Stimulated activated memory B cell treated with anti-CD40 and anti-IgM and Interleukin-4, amounts not matched to agents 10 μg/mL and 1 μg/mL and 100 μg/mL, for 72 hours (primary cell): ENCODE results near the gene POMT2.
"Not testable (repeated sequence)": the region's sequence is repeated elsewhere in the genome, so short reads cannot be mapped to it uniquely, and the experiment has no call there.

Experiments used
- ATAC-seq: fragments of 150-1000 bp; cut with Tn5 transposase; 2 replicates; pipeline ENCODE4 v1.10.0; 2021
- H3K27ac Mint-ChIP-seq: one replicate; pipeline ENCODE4 v1.8.0; 2022; ENCODE audit warnings: mild to moderate bottlenecking, mixed read lengths
- H3K27me3 Mint-ChIP-seq: one replicate; pipeline ENCODE4 v1.8.0; 2022; ENCODE audit warnings: mixed read lengths
- H3K36me3 Mint-ChIP-seq: one replicate; pipeline ENCODE4 v1.8.0; 2022; ENCODE audit warnings: mixed read lengths
- H3K4me1 Mint-ChIP-seq: one replicate; pipeline ENCODE4 v1.8.0; 2022; ENCODE audit warnings: mixed read lengths
- H3K4me3 Mint-ChIP-seq: one replicate; pipeline ENCODE4 v1.8.0; 2022; ENCODE audit warnings: mild to moderate bottlenecking, moderate library complexity, mixed read lengths
- H3K9me3 Mint-ChIP-seq: one replicate; pipeline ENCODE4 v1.8.0; 2022; ENCODE audit warnings: mixed read lengths

Gene POMT2

GRCh38 chr14:77337880-77338279 lies 17.2 kb upstream of the POMT2 start:
- Mint-ChIP-seq H3K27me3 (no peaks in the 10 kb centered on the region), H3K9me3 (no peaks in the 10 kb centered on the region), H3K4me1 (no peaks in the 10 kb centered on the region), H3K27ac (no peak overlapping the region), H3K36me3 (peaks cover 32% of the 10 kb centered on the region), H3K4me3 (no peak overlapping the region)
- ATAC-seq, result no peak

DNA sequence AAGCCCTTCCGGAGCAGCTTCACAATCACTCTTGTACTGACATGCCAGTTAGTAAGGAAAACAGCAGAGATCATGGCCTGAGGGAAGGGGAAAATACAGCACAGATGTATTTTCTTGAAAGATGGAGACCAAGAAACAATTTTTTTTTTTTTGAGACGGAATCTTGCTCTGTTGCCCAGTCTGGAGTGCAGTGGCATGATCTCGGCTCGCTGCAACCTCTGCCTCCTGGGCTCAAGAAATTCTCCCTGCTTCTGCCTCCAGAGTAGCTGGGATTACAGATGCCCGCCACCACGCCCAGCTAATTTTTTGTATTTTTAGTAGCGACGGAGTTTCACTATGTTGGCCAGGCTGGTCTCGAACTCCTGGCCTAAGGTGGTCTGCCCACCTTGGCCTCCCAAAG lies 16.6 kb upstream of the POMT2 start:
- ATAC-seq, H3K4me3 Mint-ChIP-seq, H3K27ac Mint-ChIP-seq, H3K4me1 Mint-ChIP-seq, H3K9me3 Mint-ChIP-seq, H3K27me3 Mint-ChIP-seq: not testable (repeated sequence)
- peaks cover 26% of the 10 kb centered on the region for H3K36me3 Mint-ChIP-seq

- Mint-ChIP-seq H3K4me3 (no peak overlapping the region), H3K27ac (no peak overlapping the region), H3K4me1 (no peaks in the 10 kb centered on the region), H3K9me3 (no peaks in the 10 kb centered on the region), H3K36me3 (peaks cover 11% of the 10 kb centered on the region), H3K27me3 (no peaks in the 10 kb centered on the region)
- ATAC-seq, result no peak
Measured at GRCh38 chr14:77335576-77335975, 14.9 kb upstream of the POMT2 start.

DNA sequence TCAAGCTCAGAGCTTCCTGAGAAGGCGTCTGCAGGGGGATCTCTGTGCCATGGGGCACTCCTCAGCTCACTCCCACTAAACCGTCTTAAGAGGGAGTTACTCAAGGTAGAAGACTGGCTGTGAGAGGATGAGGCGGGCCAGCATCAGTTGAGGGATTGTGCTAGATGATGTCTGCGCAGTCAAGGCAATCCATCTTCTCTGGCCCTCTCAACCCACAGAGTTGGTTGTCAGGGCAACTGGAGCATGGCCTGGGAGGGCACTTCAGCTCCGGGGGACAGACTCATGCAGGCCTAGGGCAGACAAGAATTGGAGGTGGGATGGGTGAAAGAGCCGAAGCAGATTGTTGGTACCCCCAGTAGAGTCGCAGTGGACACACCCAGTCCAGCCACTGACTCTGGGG lies 9.2 kb upstream of the POMT2 start:
- no peaks in the 10 kb centered on the region for H3K9me3 Mint-ChIP-seq
- no peaks in the 10 kb centered on the region for H3K36me3 Mint-ChIP-seq
- H3K27me3 Mint-ChIP-seq, result no peaks in the 10 kb centered on the region
- no peak for ATAC-seq
- H3K4me3 Mint-ChIP-seq, result no peak overlapping the region
- no peaks in the 10 kb centered on the region for H3K4me1 Mint-ChIP-seq
- H3K27ac Mint-ChIP-seq, result no peak overlapping the region

DNA sequence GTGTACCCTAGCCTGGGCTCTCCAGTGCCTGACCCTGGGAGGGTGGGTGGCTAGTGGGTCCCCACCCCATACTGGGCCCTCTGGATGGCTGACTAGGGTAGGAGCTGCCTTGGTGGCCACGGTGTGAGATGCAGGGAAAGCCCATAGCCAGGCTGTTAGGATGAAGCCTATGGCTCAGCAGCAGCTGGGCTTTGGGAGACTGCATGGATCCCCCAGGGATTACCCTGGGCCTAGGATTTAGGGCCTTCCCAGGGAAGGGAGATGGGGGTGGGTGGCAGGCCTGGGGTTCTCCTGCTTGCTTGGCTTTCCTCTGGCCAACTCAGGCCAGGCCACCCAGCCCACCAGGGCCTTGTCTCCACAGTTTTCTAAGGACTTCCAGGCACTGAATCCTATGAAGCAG lies 6.4 kb upstream of the POMT2 start:
- H3K4me3 Mint-ChIP-seq, result no peak overlapping the region
- no peak overlapping the region for H3K27ac Mint-ChIP-seq
- H3K27me3 Mint-ChIP-seq, result no peaks in the 10 kb centered on the region
- no peaks in the 10 kb centered on the region for H3K9me3 Mint-ChIP-seq
- H3K4me1 Mint-ChIP-seq, result peaks cover 8% of the 10 kb centered on the region
- no peaks in the 10 kb centered on the region for H3K36me3 Mint-ChIP-seq
- ATAC-seq, result peak; percentile 34

GRCh38 chr14:77325746-77326094 lies 5.0 kb upstream of the POMT2 start:
- Mint-ChIP-seq H3K9me3 (no peaks in the 10 kb centered on the region), H3K4me1 (peaks cover 14% of the 10 kb centered on the region)
- no peak for ATAC-seq

DNA sequence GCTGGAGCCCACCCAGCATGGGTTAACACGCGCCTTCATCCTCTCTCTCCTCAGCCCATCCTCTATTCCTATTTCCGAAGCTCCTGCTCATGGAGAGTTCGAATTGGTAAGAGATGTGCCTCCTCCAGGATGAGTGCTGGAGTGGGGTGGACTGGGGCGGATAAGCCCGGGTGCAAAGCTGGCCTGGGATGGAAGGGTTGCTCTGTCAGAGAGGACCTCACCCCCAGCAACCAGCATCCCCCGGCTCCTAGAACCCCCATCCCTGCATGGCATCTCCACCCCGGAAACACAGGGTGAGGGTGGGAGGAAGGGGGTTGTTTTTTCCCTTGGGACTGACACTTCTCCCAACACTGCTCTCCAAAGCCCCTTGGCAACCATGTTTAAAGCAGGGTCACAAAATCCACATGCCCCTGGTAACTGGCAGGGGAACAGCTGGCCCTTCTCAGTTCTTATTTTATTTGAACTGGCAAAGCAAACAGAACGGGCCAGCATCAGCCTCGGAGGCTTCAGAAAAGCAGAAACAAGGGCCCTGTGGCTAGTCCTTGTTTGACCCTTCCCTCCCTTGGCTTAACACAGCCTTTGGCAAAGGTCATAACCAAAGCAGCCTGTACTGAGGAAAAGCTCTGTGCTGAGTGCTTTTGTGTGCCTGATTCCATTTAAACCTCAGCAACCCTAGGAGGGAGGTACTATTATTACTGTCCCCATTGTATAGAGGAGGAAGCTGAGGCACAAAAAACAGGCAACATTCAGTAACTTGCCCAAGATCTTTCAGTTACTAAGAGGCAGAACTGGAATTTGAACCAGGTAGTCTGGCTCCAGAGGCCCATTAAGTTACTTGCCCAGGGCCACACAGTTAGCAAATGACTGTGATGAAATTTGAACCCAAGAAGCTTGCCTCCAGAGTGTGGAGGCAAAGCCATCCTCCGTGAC lies 4.4 kb upstream of the POMT2 start:
- Mint-ChIP-seq H3K27ac (no peak overlapping the region), H3K4me3 (no peak overlapping the region), H3K4me1 (peaks cover 17% of the 10 kb centered on the region), H3K36me3 (no peaks in the 10 kb centered on the region), H3K9me3 (no peaks in the 10 kb centered on the region), H3K27me3 (no peaks in the 10 kb centered on the region)
- ATAC-seq, result no peak

More at GRCh38 chr14:77325746-77326094, 5.0 kb upstream of the POMT2 start:
- Mint-ChIP-seq H3K27me3 (no peaks in the 10 kb centered on the region), H3K27ac (no peak overlapping the region), H3K36me3 (no peaks in the 10 kb centered on the region), H3K4me3 (no peak overlapping the region)

GRCh38 chr14:77324289-77324688 lies 3.6 kb upstream of the POMT2 start:
- H3K9me3 Mint-ChIP-seq, result no peaks in the 10 kb centered on the region
- H3K4me1 Mint-ChIP-seq, result peaks cover 21% of the 10 kb centered on the region
- ATAC-seq, result no peak
- no peaks in the 10 kb centered on the region for H3K36me3 Mint-ChIP-seq
- H3K27ac Mint-ChIP-seq, result no peak overlapping the region
- no peaks in the 10 kb centered on the region for H3K27me3 Mint-ChIP-seq
- H3K4me3 Mint-ChIP-seq, result no peak overlapping the region

- Mint-ChIP-seq H3K36me3 (no peaks in the 10 kb centered on the region), H3K9me3 (no peaks in the 10 kb centered on the region), H3K27me3 (no peaks in the 10 kb centered on the region), H3K4me3 (no peak overlapping the region), H3K27ac (no peak overlapping the region), H3K4me1 (peaks cover 21% of the 10 kb centered on the region)
- ATAC-seq, result no peak
Measured at GRCh38 chr14:77323571-77323970, 2.9 kb upstream of the POMT2 start.

DNA sequence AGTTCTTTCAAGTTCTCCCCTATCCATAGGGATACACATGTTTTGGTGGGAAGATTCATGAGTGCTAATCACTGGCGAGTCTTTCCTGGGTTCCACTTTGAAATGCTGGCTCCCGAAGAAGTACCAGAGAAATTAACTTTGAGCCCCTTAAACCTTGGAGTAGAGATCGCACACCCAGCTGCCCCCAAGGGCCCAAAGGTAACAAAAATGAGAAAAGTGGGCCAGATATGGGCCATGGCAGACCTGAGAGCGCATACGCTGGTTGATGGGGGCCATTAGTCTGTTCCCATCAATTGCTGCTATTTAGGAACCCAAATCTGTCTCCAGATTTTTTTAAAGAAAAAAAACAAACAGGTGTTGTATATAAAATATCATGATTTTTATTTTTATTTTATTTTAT lies 2.3 kb upstream of the POMT2 start:
- H3K36me3 Mint-ChIP-seq, result no peaks in the 10 kb centered on the region
- no peaks in the 10 kb centered on the region for H3K27me3 Mint-ChIP-seq
- no peak overlapping the region for H3K4me3 Mint-ChIP-seq
- H3K9me3 Mint-ChIP-seq, result no peaks in the 10 kb centered on the region
- H3K4me1 Mint-ChIP-seq, result peaks cover 21% of the 10 kb centered on the region
- ATAC-seq, result no peak
- H3K27ac Mint-ChIP-seq, result peak overlapping the region; percentile 97

DNA sequence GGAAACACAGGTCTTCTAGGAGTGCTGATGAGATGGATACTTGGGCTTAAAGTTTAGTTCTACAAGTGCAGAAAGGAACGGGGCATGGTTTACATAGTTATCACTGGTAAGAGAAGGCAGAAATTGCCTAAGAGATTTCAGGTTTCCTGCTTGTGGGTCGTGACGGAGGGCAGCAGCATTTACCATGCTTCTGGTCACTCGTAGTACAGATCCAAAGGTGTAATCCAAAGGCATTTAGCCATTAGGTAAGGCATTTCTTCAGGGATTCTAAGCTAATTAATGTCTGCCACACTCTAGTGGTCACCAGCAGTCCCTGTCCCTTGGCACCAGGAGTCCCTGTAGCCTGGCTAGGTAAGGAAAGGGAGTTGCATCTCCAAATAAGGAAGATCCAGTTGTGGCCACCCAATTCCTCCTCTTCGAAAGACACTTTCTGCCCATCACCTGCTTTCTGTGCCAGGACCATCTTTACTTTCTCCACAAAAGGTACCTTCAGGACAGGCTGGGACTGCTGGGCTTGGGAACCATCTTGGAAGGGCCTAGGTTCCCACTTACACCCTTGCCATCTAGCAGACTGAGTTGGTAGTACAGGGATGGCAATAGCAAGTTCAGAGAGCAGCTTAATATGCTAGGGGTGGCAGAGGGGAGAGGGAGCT lies 1.7 kb upstream of the POMT2 start:
- Mint-ChIP-seq H3K4me1 (peaks cover 21% of the 10 kb centered on the region), H3K27me3 (no peaks in the 10 kb centered on the region), H3K27ac (peak overlapping the region; percentile 97)

DNA sequence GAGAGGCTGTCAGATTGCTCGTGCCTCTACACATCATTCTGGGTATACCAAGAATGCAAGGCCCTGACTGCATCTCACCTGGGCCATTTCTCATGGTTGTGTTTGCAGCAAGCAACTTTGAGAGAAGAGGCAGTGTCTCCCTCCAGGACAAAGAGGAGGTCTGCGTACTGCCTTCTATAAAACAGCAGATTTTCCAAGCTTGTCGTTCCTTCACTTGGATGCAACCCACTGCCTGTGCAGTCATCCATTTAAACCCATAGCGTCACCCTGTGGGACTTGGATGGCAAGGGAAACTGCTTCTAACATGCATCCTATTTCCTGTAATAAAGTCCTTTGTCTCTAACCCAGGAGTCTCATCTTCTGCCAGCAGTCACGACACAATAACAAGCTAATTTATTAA lies 1.3 kb downstream of the POMT2 start:
- no peaks in the 10 kb centered on the region for H3K27me3 Mint-ChIP-seq

More for the DNA sequence above, 1.7 kb upstream of the POMT2 start:
- no peak for ATAC-seq
- Mint-ChIP-seq H3K36me3 (no peaks in the 10 kb centered on the region), H3K9me3 (no peaks in the 10 kb centered on the region), H3K4me3 (peak overlapping the region; percentile 95)

GRCh38 chr14:77318756-77319155 lies 1.9 kb downstream of the POMT2 start:
- H3K9me3 Mint-ChIP-seq, H3K36me3 Mint-ChIP-seq, H3K4me3 Mint-ChIP-seq, ATAC-seq, H3K27me3 Mint-ChIP-seq, H3K27ac Mint-ChIP-seq: not testable (repeated sequence)
- peaks cover 21% of the 10 kb centered on the region for H3K4me1 Mint-ChIP-seq

More for the DNA sequence above, 1.3 kb downstream of the POMT2 start:
- Mint-ChIP-seq H3K9me3 (no peaks in the 10 kb centered on the region), H3K4me1 (peaks cover 21% of the 10 kb centered on the region), H3K27ac (no peak overlapping the region), H3K36me3 (no peaks in the 10 kb centered on the region), H3K4me3 (no peak overlapping the region)
- ATAC-seq, result no peak

- Mint-ChIP-seq H3K36me3 (no peaks in the 10 kb centered on the region), H3K4me3 (no peak overlapping the region), H3K9me3 (no peaks in the 10 kb centered on the region), H3K27me3 (no peaks in the 10 kb centered on the region), H3K4me1 (peaks cover 21% of the 10 kb centered on the region), H3K27ac (no peak overlapping the region)
- no peak for ATAC-seq
Measured at GRCh38 chr14:77318006-77318553, 2.6 kb downstream of the POMT2 start.

GRCh38 chr14:77316872-77317301 lies 3.8 kb downstream of the POMT2 start:
- Mint-ChIP-seq H3K9me3 (no peaks in the 10 kb centered on the region), H3K4me3 (no peak overlapping the region), H3K27me3 (no peaks in the 10 kb centered on the region), H3K4me1 (peaks cover 11% of the 10 kb centered on the region), H3K27ac (no peak overlapping the region), H3K36me3 (no peaks in the 10 kb centered on the region)
- ATAC-seq, result no peak

GRCh38 chr14:77316195-77316505 lies 4.5 kb downstream of the POMT2 start:
- Mint-ChIP-seq H3K27me3 (no peaks in the 10 kb centered on the region), H3K9me3 (no peaks in the 10 kb centered on the region), H3K4me3 (no peak overlapping the region), H3K36me3 (peaks cover 4% of the 10 kb centered on the region), H3K27ac (no peak overlapping the region), H3K4me1 (peaks cover 7% of the 10 kb centered on the region)
- ATAC-seq, result no peak
